HFFc6 (cell line): ENCODE data around the gene RPL29. TPM values are rescaled to one million over a fixed set of nuclear protein-coding genes. Genes with fewer than 3 reads are reported as not detected.

Source experiments
- DNase-seq: peaks from one replicate; pipeline ENCODE4 v3.0.0-alpha.2; 2018
- H3K27ac Mint-ChIP-seq: 2 replicates; pipeline ENCODE4 v1.8.0; 2020; ENCODE audit warnings: mild to moderate bottlenecking, mixed read lengths
- H3K27me3 Mint-ChIP-seq: 2 replicates; pipeline ENCODE4 v1.8.0; 2021; ENCODE audit warnings: mild to moderate bottlenecking, moderate library complexity, mixed read lengths; ENCODE audit not compliant: insufficient read depth
- H3K36me3 Mint-ChIP-seq: 2 replicates; pipeline ENCODE4 v1.8.0; 2021; ENCODE audit warnings: low read depth, mixed read lengths
- H3K4me1 Mint-ChIP-seq: 2 replicates; pipeline ENCODE4 v1.8.0; 2020; ENCODE audit warnings: low read depth, mixed read lengths
- H3K4me3 Mint-ChIP-seq: 2 replicates; pipeline ENCODE4 v1.8.0; 2020; ENCODE audit warnings: mild to moderate bottlenecking, moderate library complexity, mixed read lengths
- H3K9me3 Mint-ChIP-seq: 2 replicates; pipeline ENCODE4 v1.8.0; 2020; ENCODE audit warnings: mild to moderate bottlenecking, mixed read lengths
- CTCF ChIP-seq: fragments of 200-600 bp; sonication (generic); IDR thresholded peaks from 2 replicates; pipeline ENCODE4 v1.5.0; 2021; ENCODE audit warnings: antibody characterized with exemption, mild to moderate bottlenecking
- total RNA-seq, 6 experiments: library from RNA; stranded (reverse); fragmentation: NEBNext Ultra II Directional; extraction: Animal tissue kit (Norgen Biotek cat#: 25700); gene quantifications; 2 replicates in 1 of 6; 3 replicates in 5 of 6; pipeline ENCODE4 v1.2.3, GENCODE V29; 2021

The RPL29 gene
- total RNA-seq, 6 experiments from 2014 or later: 1,011 to 1,270 (median 1,111) TPM

GRCh38 chr3:52030714-52031310, 35.1 kb upstream of the RPL29 start:
- peaks cover 20% of the 10 kb centered on the region for H3K9me3 Mint-ChIP-seq
- H3K4me1 Mint-ChIP-seq: peaks cover 6% of the 10 kb centered on the region; the same call in 1 of the 2 replicates
- no peak overlapping the region for H3K27ac Mint-ChIP-seq
- no peaks in the 10 kb centered on the region; the same call in 1 of the 2 replicates for H3K27me3 Mint-ChIP-seq
- H3K4me3 Mint-ChIP-seq: no peak overlapping the region
- no peak for DNase-seq
- H3K36me3 Mint-ChIP-seq: no peaks in the 10 kb centered on the region
- TF ChIP-seq CTCF: no peak

GRCh38 chr3:52029535-52029934, 33.8 kb upstream of the RPL29 start:
- Mint-ChIP-seq H3K4me1 (peaks cover 6% of the 10 kb centered on the region; the same call in 1 of the 2 replicates), H3K9me3 (peaks cover 20% of the 10 kb centered on the region), H3K27me3 (no peaks in the 10 kb centered on the region; the same call in 1 of the 2 replicates), H3K27ac (no peak overlapping the region), H3K4me3 (no peak overlapping the region), H3K36me3 (no peaks in the 10 kb centered on the region)
- DNase-seq: no peak
- TF ChIP-seq CTCF: no peak

GRCh38 chr3:52029053-52029452, 33.4 kb upstream of the RPL29 start:
- Mint-ChIP-seq H3K9me3 (peaks cover 20% of the 10 kb centered on the region), H3K4me3 (no peak overlapping the region), H3K36me3 (no peaks in the 10 kb centered on the region), H3K27ac (no peak overlapping the region), H3K4me1 (peaks cover 6% of the 10 kb centered on the region; the same call in 1 of the 2 replicates), H3K27me3 (no peaks in the 10 kb centered on the region; the same call in 1 of the 2 replicates)
- TF ChIP-seq CTCF: no peak
- DNase-seq: no peak

GRCh38 chr3:52028572-52028971, 32.9 kb upstream of the RPL29 start:
- no peak for TF ChIP-seq CTCF
- Mint-ChIP-seq H3K27ac (no peak overlapping the region), H3K4me3 (no peak overlapping the region), H3K4me1 (peaks cover 6% of the 10 kb centered on the region; the same call in 1 of the 2 replicates), H3K36me3 (no peaks in the 10 kb centered on the region), H3K27me3 (no peaks in the 10 kb centered on the region; the same call in 1 of the 2 replicates), H3K9me3 (peaks cover 20% of the 10 kb centered on the region)
- DNase-seq: no peak

GRCh38 chr3:52026041-52026440, 30.3 kb upstream of the RPL29 start:
- Mint-ChIP-seq H3K27ac (no peak overlapping the region), H3K27me3 (no peaks in the 10 kb centered on the region; the same call in 1 of the 2 replicates), H3K9me3 (peaks cover 9% of the 10 kb centered on the region; the same call in 1 of the 2 replicates), H3K4me3 (no peak overlapping the region), H3K36me3 (no peaks in the 10 kb centered on the region), H3K4me1 (peaks cover 27% of the 10 kb centered on the region)
- DNase-seq: no peak
- no peak for TF ChIP-seq CTCF
